RWPE1 (cell line): ENCODE data around the gene CCL5.

Experiments
- CTCF ChIA-PET: fragments of 350-600 bp; sonication (Branson Sonifier 250); formaldehyde crosslinking; extraction: SDS; loops from one replicate; lab custom pipeline; 2021; lab: Yijun Ruan, JAX
- POLR2A ChIA-PET: fragments of 400-600 bp; formaldehyde crosslinking; extraction: SDS; loops from one replicate; lab custom pipeline; 2020; ENCODE audit warnings: antibody characterized with exemption; ENCODE audit not compliant: low non-redundant PET; lab: Yijun Ruan, JAX
- DNase-seq: peaks from one replicate; pipeline ENCODE4 v3.0.0; 2012; ENCODE audit warnings: low spot score
- H3K27ac ChIP-seq: fragments of 450-650 bp; 2 replicates; pipeline ENCODE4 v1.5.1; 2017
- TF ChIP-seq, protein P1 (sequence below): fragments of 450-650 bp; conservative IDR thresholded peaks from 2 replicates; pipeline ENCODE4 v1.5.1; 2017; ENCODE audit warnings: low read depth, mild to moderate bottlenecking

The CCL5 gene

DNA sequence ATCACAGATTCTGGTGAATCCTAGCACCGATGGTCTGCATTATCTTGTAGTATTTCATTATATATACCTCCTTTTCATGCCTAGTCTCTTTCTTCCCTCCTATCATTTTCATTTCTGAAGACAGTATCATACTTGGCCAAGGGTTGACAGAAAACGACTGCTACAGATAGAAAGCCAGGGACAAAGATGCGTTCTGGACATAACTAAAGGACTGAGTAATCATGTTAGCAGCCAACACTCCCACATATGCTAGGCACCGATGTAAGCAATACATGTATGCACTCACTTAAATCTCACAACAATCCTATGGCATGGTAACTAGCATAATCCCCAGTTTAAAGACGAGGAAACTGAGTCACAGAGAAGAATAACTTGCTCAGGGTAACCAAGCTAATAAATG lies 27.5 kb upstream of the CCL5 start:
- ChIA-PET POLR2A (no interaction called here), CTCF (interaction anchor here (0.6 kb wide), 1 partner anchor 76 kb away, joined by 3 read pairs; no protein-coding TSS in a partner anchor)
- no peak for DNase-seq
- no peak overlapping the region for H3K27ac ChIP-seq
- TF ChIP-seq, protein P1, sequence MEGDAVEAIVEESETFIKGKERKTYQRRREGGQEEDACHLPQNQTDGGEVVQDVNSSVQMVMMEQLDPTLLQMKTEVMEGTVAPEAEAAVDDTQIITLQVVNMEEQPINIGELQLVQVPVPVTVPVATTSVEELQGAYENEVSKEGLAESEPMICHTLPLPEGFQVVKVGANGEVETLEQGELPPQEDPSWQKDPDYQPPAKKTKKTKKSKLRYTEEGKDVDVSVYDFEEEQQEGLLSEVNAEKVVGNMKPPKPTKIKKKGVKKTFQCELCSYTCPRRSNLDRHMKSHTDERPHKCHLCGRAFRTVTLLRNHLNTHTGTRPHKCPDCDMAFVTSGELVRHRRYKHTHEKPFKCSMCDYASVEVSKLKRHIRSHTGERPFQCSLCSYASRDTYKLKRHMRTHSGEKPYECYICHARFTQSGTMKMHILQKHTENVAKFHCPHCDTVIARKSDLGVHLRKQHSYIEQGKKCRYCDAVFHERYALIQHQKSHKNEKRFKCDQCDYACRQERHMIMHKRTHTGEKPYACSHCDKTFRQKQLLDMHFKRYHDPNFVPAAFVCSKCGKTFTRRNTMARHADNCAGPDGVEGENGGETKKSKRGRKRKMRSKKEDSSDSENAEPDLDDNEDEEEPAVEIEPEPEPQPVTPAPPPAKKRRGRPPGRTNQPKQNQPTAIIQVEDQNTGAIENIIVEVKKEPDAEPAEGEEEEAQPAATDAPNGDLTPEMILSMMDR = no peak

DNA sequence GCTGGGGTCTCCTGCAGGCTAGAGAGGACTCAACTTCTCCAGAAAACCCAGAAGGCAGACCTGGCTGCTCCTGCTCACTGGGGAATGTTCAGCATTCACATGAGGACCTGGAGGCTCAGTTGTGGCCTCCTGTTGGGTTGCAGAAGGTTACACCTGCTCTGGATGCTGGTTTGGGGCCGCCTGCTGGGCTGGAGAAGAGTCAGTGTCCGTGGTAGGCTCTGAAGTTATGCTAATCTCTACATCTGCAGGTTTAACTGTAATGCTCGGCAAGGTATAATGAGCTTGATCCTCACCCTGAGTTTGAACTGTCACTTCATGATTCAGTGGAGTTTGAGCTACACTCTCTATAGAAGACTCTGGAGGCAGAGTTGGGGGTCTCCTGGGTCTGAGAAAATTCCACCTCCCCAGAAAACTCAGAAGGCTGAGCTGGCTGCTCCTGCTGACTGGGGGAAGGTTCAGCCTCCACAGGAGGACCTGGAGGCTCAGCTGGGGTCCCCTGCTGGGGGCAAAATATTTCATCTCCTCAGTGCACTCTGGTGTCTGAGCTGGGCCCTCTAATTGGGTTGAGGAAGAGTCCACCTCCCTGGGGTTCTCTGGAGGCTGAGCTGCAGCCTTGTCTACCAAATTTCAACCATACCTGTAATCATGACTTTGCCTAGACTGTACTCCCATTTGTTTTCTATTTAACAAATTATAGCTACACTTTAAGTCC lies 26.9 kb upstream of the CCL5 start:
- ChIA-PET CTCF (no interaction called here), POLR2A (no interaction called here)
- TF ChIP-seq, protein P1 = no peak
- H3K27ac ChIP-seq = no peak overlapping the region
- no peak for DNase-seq

DNA sequence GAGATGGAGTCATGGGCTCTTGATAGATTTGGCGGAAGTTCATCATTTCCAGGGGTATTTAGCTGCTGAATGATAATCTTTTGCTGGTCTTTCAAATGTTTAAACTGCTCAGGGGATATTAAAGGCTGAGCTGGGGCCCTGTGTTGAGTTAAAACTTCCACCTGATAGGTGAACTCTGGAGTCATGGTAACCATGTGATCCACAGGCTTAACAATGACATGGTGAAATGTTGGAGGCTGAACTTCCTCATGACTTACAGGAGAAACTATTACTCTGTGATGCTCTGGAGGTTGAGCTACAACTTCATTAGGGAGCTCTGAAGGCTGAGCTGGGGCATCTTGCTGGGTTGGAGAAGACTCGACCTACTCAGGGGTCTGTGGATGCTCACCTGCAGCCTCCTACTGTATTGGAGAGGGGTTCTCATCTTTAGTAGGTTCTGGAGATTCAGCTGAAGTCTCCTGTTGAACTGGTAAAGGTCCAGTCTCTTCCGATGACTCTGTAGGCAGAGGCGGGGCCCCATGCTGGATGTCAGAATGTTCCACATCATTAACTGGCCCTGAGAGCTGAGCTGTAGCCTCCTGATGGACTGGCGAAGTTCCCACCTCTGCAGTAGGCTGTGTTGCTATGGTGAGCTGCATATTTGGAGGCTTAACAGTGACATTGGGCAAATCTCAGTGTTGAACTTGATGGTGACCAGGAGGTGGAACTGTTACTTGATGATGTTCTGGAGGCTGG lies 26.2 kb upstream of the CCL5 start:
- TF ChIP-seq, protein P1 = no peak
- CTCF ChIA-PET = interaction anchor here (1.1 kb wide), 1 partner anchor 220 kb away, joined by 3 read pairs; no protein-coding TSS in a partner anchor
- no peak overlapping the region for H3K27ac ChIP-seq
- POLR2A ChIA-PET = no interaction called here
- DNase-seq = no peak

DNA sequence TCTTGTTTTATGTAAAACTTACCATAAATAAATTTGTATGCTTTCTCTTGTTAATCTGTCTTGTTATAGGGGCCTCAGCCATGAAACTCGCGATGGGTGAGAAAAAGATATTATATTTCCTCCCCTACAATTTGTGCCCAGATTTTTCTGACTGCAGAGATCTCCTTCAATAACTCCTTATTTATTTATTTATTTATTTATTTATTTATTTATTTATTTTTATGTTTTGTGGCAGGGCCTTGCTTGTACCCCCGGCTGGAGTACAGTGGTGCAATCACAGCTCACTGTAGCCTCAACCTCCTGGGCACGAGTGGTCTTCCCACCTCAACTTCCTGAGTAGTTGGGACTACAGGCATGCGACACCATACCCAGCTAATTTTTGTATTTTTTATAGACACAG lies 23.3 kb upstream of the CCL5 start:
- ChIA-PET CTCF (no interaction called here), POLR2A (no interaction called here)
- no peak overlapping the region for H3K27ac ChIP-seq
- TF ChIP-seq, protein P1 = no peak
- DNase-seq = no peak

- no peak for DNase-seq
- H3K27ac ChIP-seq = no peak overlapping the region
- POLR2A ChIA-PET = no interaction called here
- TF ChIP-seq, protein P1 = no peak
- CTCF ChIA-PET = interaction anchor here (0.6 kb wide), 2 partner anchors 315 to 959 kb away, joined by 3 to 4 read pairs; no protein-coding TSS in a partner anchor
Measured at GRCh38 chr17:35901631-35902175, 21.5 kb upstream of the CCL5 start.

- H3K27ac ChIP-seq = no peak overlapping the region
- no peak for DNase-seq
- ChIA-PET POLR2A (no interaction called here), CTCF (interaction anchor here (0.6 to 0.7 kb wide), 2 partner anchors 315 to 680 kb away, joined by 4 to 8 read pairs; no protein-coding TSS in a partner anchor)
- TF ChIP-seq, protein P1 = no peak
Measured at GRCh38 chr17:35900708-35901480, 20.7 kb upstream of the CCL5 start.
